OCI-M2 (cell line): ENCODE data around the gene CNIH1.
"Not testable (repeated sequence)": the region's sequence is repeated elsewhere in the genome, so short reads cannot be mapped to it uniquely, and the experiment has no call there.

ENCODE experiments used
- DNase-seq: peaks from one replicate; lab custom pipeline; 2025; ENCODE audit not compliant: unreplicated experiment; lab: John Stamatoyannopoulos, UW

Gene CNIH1

DNA sequence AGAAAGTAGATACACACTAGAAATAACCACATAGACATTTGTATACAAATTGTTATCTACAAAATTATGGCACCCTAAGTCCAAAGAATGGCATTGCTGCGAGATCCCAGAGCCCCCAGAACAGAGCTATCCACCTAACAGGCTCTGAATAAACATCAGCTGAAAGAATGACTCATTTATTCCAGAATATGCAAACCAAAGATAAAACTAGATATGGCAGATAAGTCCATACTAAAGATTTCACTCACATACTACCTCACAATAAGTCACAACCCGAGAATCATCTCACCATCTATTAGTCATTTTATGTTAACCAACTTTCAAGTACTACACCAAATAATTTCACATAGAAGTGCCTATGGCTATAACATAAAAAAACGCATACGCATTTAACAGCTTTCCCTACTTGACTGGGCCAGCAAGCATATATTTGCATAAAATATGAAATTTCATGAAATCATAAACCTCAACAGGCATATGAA lies 5.6 kb downstream of the CNIH1 start:
- DNase-seq: no peak

DNA sequence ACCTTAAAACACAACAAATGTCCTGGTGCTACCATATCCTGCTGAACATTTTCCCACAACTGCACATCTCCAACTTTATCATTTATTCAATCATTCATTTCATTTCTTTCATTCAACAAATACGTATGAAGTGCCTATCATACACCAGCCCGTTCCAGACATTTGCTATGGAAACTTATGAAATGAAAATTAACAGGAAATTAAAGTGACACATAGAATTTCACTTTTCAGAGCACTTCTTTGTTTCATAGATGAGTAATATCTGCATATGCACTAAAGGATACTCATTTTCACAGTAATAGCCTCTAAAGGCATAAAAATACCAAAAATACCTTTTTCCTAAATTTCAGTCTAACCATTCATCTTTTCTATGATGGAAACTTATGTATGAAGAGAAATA lies 12.6 kb downstream of the CNIH1 start:
- DNase-seq: no peak

GRCh38 chr14:54427871-54428270 lies 13.3 kb downstream of the CNIH1 start:
- DNase-seq: no peak

DNA sequence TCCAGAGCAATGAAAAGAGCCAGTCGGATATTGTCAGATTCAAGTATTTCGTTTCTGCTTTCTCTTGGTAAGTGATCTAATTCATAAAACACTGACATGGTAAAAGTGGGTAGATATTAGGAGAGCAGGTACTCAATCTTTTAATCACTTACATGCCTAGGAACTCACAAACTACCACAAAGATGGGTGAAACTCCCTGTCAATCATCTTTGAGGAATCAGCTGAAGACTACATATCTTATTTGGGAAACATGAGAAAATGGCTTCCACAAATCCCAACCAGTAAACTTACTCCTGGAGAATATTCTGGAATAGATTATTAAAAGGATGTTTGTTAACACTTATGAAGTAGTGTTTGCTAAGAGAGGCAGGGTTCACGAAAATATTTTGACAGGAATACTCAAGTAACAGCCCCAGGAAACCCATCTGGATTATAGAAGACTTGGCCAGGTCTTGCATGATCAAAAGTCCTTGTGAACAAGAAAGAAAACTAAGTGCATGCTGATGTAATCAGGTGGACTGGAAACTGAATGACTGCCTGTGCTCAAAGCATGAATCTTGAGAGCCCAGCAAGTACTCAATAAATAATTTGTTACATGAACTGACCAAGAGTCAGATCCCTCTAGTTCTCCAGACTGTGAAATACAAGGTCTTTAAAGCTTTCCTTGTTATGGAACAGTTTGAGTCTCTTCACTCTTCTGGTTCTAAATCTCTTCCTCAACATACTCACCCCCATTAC lies 15.5 kb downstream of the CNIH1 start:
- DNase-seq: no peak

GRCh38 chr14:54425068-54425467 lies 16.1 kb downstream of the CNIH1 start:
- DNase-seq: no peak

GRCh38 chr14:54424479-54424901 lies 16.7 kb downstream of the CNIH1 start:
- no peak for DNase-seq

DNA sequence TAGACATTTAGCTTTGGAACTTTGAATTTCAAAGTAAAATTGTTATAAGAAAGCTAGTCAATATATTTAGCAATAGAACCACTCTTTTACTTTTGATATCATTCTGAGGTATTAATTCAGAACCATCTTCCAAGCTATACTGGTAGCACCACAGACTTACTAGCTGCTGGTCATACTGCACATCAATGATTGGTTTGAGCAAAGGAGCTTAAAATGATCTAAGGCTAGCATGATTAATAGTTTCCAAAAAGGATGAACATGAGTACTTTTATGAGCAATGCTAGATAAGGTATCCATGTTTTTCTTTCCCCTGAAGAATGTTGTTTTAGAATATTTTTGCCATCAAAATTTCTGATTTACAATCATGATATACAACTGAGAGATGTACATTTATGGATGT lies 17.2 kb downstream of the CNIH1 start:
- DNase-seq: no peak

DNA sequence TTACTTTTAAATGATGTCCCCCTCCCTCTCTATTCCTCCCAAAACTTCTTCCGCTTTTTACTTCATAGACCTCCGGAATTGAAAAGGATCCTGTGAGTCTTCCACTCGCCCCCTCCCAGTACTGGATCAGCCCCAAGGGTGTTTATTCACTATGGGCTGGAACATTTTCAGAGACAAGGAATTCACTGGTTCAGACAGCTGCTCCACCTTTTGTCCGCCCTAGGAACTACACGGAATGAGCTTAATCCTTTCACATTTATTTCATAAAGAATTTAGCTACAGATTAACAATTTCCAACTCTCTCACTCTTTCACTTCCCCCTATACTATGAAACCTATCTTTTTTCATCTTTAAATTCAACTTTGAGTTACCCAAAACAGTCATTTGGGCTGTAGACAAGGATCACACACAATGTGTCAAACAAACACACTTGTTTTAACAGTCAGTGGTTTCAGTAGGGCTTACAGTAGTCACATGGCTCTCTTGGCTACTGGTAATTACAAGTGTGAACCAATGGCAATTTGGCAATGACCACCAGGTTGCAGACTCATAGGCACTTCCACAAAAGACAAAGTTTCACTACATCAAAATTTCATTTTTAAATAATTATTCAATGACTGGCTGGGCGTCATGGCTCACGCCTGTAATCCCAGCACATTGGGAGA lies 20.6 kb downstream of the CNIH1 start:
- DNase-seq: peak; percentile 25

DNA sequence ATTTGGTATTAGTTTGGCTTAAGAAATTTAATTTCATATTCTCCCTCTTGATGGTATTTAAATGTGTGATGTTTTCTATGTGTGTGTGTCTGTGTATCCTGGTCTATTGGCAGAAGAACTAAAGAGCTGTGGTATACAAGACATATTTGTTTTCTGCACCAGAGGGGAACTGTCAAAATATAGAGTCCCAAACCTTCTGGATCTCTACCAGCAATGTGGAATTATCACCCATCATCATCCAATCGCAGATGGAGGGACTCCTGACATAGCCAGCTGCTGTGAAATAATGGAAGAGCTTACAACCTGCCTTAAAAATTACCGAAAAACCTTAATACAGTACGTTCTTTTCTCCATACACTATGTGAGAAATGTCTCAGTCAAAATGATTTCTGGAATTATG lies 29.8 kb downstream of the CNIH1 start:
- no peak for DNase-seq

DNA sequence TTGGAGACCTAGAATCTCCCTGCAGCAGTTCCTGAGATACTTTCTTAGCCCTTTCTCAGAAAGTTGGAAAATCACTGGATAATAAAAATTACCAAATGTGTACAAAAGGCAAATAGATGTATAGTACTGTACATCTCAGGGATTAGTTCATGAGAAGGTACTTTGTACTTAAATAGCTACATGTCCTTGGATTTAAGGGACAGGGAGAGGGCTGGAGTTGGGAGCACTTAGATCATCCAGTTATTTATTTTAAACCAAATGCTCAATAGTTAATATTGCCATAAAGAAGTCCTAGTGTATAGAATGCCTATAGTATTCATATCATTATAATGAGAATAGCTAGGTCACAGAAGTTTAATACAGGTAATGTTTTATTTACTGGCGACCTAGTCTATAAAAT lies 31.0 kb downstream of the CNIH1 start:
- DNase-seq: no peak

DNA sequence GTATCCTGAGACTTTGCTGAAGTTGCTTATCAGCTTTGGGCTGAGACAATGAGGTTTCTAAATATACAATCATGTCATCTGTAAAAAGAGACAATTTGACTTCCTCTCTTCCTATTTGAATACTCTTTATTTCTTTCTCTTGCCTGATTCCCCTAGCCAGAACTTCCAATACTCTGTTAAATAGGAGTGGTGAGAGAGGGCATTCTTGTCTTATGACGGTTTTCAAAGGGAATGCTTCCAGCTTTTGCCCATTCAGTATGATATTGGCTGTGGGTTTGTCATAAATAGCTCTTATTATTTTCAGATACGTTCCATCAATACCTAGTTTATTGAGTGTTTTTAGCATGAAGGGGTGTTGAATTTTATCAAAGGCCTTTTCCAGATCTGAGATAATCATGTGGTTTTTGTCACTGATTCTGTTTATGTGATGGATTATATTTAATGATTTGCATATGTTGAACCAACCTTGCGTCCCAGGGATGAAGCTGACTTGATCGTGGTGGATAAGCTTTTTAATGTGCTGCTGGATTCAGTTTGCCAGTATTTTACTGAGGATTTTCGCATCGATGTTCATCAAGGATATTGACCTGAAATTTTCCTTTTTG lies 37.7 kb downstream of the CNIH1 start:
- not testable (repeated sequence) for DNase-seq

- DNase-seq: no peak
Observed at GRCh38 chr14:54399560-54399959, 41.6 kb downstream of the CNIH1 start.

DNA sequence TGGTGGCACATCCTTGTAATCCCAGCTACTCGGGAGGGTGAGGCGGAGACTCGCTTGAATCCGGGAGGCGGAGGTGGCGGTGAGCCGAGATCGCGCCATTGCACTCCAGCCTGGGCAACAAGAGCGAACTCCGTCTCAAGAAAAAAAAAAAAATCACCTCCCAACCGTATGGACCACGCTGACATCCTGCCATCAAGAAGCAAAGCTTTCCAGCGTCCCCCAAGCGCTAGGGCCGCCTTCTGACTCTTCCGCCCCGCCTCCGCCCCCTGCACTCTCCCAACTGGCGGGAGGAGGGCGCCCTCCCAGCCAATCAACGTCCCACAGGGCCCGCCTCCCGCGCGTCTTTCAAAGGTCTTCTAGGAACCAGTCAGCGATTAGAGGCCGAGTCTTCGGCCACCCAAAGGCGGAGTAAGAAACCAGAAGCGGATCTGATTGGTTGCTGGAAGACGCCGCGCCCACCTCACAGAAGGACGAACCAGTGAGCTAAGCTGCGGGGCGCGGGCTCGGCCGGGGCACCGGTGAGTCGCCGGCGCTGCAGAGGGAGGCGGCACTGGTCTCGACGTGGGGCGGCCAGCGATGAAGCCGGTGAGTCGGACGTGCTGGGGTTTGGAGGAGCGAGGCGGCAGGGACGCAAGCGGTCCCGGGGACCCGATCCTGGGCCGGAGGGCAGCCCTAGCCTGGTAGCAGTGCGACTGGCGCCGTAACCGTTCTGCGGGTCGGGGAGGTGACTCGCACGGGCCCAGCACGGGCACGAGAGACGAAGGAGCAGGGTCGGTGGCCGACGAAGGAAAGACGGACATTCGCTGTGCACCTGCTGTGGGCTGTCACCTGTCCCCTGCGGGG lies 44.5 kb downstream of the CNIH1 start, which contains the start of gene CDKN3:
Gene CDKN3, plus strand, starts transcription at position 515 of the 843 bp plus-strand sequence. Its CDS starts 62 bp downstream, at position 577.
- DNase-seq: peak; percentile 91

DNA sequence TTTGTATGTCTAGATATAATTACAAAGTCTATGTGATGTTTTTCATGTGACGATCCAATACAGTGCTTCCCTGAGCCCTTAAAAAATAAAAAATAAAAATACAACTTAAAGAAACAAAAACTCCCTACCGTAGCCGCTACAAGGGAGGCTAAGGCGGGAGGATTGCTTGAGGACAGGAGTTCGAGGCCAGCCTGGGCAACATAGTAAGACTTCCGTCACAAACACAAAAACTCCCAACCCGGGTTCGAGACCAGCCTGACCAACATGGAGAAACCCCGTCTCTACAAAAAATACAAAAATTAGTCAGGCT lies 45.0 kb downstream of the CNIH1 start:
- DNase-seq: no peak

GRCh38 chr14:54395716-54396115 lies 45.5 kb downstream of the CNIH1 start:
- DNase-seq: no peak

DNA sequence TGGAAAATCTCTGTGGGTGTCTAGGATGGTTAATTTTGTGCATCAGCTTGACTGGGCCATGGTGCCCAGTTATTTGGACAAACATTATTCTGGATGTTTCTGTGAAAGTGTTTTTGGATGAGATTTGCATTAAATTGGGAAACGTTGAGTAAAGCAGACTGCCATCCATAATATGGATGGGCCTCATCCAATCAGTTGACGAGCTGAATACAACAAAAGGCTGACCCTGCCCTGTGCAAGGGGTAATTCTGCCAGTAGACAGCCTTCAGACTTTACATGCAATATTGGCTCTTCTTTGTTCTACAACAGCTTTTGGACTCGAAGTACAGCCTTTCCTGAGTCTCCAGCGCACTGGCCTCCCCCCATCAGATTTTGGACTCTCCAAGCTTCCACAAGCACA lies 45.9 kb downstream of the CNIH1 start:
- DNase-seq: no peak

DNA sequence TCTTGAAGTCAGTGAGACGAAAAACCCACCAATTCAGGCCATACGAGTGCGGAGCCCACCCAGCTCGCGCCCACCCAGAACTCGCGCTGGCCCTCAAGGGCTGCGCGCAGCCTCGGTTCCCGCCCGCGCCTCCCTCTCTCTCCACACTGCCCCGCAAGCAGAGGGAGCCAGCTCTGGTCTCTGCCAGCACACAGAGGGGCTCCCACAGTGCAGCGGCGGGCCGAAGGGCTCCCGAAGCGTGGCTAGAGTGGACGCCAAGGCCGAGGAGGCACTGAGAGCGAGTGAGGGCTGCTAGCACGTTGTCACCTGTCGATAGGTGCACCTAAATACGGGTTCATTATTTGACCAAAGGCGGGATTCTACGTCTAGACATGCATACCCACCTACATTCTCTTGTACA lies 46.6 kb downstream of the CNIH1 start:
- DNase-seq: no peak

- not testable (repeated sequence) for DNase-seq
Observed at GRCh38 chr14:54392986-54393884, 47.9 kb downstream of the CNIH1 start.

DNA sequence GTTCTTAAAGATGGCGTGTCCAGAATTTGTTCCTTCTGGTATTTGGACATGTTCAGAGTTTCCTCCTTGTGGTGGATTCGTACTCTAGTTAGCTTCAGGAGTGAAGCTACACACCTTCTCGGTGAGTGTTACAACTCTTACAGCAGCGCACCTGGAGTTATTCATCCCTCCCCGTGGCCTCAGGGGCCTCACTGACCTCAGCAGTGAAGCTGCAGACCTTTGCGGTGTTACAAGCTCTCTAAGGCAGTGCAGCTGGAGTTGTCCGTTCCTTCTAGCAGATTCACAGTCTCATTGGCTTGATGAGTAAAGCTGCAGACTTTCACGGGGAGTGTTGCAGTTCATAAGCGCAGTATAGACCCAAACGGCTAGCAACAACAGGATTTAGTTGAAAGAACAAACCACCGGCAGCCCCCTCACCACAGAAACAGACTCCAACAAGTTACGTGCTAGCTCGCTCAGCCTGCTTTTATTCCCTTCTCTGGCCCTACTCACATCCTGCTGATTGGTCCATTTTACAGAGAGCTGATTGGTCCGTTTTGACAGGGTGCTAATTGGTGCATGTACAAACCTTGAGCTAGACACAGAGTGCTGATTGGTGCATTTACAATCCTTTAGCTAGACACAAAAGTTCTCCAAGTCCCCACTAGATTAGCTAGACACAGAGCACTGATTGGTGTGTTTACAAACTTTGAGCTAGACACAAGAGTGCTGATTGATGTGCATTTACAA lies 48.9 kb downstream of the CNIH1 start:
- no peak for DNase-seq

- no peak for DNase-seq
Observed at GRCh38 chr14:54387328-54387727, 53.8 kb downstream of the CNIH1 start.
